Stimulated activated CD4-positive, alpha-beta T cell treated with anti-CD3 and anti-CD28 coated beads, Interleukin-4, amount 100 ng/mL, for 1 hour (primary cell): Measurements from ENCODE around the gene ZNF385D.

Source experiments
- DNase-seq: peaks from one replicate; pipeline ENCODE4 v3.0.0-alpha.2; 2020

ZNF385D gene, protein sequence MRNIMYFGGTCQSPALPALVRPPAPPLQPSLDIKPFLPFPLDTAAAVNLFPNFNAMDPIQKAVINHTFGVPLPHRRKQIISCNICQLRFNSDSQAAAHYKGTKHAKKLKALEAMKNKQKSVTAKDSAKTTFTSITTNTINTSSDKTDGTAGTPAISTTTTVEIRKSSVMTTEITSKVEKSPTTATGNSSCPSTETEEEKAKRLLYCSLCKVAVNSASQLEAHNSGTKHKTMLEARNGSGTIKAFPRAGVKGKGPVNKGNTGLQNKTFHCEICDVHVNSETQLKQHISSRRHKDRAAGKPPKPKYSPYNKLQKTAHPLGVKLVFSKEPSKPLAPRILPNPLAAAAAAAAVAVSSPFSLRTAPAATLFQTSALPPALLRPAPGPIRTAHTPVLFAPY

DNA sequence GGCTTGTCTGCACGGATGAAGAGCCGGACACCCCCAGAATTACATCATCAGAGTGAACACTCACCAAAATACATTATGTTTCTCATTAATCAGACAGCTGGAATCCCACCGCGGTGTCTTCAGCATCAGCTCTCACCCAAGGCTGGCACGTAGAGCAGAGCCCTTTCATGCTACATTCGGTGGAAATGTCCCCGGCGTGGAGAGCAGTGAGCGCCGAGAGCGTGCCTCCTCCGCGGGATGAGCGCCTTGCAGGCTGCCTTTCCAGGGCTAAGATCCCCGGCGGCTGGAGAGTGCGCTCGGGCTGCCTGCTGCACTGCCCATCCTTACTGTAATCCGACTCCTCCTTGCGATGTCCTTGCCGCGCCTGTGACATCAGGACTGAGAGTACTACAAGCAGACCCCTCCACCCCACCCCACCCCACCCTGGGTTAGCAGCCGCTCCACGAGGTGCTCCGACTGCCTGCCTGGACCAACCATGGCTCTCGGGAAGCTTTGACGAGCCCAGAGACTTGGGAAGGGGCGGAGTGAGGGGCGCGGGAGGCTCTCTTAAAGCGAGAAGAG, at the start of gene ZNF385D:
Gene ZNF385D (minus strand): TSS at position 380 of the 561 bp plus-strand sequence. CDS start 294 bp downstream, at position 86.
- no peak for DNase-seq

DNA sequence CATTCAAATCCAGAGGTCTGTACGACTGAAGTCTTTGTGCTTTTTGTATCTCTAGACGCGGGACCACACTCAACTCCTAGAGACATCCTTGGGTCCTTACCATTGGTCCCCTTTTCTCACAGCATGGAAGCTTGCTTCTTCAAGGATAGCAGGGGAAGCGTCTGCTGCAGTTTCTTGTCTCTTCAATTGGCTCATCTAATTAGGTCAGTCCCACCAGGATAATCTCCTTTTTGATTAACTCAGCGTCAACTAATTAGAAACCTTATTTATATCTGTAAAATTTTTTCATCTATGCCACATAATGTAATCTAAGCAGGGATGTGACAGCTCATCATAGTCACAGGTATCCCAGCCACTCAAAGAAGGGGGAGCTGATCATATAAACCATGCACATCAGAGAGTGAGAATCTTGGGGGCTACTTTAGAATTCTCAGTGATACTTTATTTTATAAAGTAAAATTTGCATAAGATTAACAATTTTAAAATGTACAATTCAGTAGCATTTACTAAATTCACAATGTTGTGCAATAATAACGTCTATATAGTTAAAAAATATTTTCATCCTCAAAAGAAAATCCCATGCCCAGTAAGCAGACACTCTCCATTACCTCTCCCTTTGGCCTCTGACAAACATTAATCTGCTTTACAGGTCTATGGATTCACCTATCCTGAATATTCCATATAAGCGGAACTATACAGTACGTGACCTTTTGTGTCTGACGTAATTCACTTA, 47.5 kb upstream of the ZNF385D start:
- DNase-seq: no peak

DNA sequence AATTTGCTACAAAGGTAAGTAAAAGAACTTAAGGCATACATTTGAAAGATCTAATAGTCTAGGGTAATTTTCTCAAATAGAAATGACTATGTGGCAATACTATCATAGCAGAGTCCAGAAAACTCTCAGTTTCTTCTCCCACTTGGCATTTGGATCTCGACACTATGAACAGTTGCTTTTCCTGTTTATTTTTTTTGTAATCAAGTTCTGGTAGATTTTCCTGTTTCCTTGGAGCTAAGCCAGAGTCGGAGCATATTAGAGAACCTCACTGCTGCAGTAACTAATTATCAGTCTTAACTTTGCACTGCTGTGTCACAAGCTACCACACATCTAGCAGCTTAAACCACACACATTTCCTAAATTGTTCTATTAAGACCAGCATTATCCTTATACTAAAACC, 44.9 kb upstream of the ZNF385D start:
- no peak for DNase-seq

DNA sequence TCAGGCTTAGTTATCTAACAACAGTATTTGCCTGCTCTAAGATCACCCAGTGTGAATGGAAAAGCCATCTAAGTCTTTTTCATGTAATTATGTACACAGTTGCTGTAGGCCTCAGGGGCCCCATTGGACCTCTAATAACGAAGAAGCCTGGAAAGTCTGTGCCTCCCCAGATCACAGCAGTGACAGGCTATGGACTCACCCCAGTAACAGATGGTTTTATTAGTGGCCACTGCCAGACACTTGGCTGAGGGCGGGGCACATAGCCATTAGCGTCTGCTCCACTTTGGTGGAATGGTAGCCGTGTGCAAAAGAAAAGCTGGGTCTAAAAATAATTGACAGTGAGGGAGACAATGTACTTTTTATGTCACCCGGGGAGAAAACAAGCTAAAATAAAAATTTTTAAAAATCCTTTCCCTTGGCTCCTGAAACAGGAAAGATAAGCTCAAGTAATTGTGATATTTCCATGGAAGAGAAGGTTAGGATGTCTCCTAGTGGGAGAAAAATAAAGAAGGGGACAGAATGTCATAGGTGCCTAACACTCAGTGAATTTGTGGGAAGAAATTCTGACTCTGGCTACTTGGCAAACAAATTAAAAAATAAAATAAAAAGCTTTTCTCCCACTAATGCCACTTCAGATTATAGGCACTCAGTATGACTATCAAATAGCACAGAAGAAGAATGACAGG, 44.3 kb upstream of the ZNF385D start:
- DNase-seq: no peak

DNA sequence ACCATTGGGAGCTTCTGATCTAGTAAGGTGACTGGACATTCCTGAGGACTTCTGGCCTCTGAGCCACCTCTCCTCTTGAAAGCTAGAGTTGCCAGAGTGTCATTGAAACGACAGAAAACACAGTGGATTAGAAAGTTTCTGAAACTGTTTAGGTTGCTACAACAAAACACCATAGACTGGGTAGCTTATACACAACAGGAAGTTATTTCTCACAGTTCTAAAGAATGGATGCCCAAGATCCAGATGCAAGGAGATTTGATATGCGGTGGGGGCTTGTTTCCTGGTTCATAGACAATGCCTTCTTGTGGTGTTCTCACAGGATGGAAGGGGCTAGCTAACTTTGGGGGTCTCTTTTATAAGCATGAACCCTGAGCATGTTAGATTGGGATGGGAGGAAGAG, 43.3 kb upstream of the ZNF385D start:
- DNase-seq: no peak

DNA sequence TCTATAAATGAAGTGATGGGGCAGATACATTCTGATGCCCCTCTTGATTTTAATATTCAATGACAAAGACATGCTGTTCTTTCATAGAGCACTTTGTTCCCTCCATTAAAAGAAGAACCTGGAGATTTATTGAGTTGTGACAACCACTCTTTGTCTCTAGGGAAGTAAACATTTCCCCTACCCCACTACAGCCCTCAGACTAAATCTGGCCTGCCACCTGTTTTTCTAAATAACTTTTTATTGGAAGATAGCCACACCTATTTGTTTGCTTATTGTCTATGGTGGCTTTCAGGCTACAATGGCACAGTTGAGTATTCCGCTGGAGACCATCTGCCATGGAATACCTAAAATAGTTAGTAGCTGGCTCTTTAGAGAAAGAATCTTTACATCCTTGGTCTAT, 41.2 kb upstream of the ZNF385D start:
- DNase-seq: no peak

DNA sequence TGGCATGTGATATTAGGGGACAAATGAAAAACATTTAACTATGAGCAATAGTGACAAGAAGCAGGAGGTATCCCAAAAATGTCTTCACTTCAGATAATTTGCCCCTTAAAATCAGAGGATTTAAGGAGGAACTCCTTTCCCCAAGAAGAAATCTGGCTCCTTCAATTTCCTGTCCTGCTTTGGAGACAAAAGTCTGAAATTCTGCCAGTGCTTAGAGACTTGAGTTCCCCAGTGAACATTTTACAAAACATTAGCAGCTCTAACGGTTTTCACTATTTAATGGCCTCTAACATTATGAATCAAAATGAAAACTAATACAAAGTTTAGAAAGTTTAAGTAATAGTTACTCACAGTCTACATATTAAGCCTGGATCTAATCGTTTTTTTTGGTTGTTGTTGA, 40.3 kb upstream of the ZNF385D start:
- DNase-seq: no peak

DNA sequence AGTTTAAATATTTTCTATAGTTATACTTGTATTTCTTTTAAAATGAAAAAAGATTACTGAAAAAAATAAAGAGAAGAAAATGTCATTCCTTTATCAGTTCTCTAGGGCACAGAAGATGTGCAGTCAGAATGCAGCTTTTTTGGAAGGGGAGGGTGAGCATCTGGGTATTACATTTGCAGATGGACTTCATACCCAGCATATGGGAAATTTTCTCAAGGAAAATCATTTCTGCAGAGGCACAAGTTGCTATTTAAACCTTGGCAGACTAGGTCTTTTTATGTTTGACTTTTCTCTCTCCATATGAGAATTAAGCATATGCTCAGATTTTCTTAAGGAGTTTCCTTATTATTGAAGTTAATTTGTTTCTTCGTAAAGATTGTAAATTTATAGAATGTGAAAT, 39.5 kb upstream of the ZNF385D start:
- no peak for DNase-seq

DNA sequence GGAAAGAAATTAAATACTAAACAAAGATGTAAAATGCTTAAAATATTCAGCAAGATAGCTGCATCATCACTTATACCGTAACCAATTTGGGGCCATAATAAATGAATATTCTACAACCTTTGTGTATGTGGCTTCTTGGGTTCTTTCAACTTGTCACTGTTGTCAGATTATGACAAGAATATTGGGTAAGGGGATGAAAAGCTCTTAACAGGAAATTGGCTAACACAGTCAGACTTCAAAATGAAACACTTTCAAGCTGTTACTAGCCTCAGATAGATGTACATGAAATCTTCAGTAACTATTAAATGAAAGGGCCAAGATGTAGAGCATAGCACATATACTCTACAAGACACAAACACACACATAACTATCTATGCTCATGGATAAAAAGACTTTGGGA, 38.7 kb upstream of the ZNF385D start:
- no peak for DNase-seq

DNA sequence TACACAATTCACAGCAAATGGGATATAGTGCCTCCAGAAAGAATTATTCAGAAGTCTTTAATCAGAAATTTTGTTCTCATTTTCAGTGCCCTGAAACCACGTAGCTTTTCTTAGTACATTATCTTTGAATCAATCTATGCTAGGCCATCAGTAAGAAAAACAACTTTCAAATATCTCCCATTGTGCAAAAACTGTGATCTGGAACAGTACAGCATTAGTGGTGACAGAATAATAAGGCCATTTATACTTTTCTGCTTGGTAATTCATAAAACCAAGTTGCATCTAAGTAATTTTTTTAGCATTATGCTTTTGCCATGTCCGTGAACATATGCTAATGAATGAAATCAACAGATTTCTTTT, 35.4 kb upstream of the ZNF385D start:
- DNase-seq: no peak

DNA sequence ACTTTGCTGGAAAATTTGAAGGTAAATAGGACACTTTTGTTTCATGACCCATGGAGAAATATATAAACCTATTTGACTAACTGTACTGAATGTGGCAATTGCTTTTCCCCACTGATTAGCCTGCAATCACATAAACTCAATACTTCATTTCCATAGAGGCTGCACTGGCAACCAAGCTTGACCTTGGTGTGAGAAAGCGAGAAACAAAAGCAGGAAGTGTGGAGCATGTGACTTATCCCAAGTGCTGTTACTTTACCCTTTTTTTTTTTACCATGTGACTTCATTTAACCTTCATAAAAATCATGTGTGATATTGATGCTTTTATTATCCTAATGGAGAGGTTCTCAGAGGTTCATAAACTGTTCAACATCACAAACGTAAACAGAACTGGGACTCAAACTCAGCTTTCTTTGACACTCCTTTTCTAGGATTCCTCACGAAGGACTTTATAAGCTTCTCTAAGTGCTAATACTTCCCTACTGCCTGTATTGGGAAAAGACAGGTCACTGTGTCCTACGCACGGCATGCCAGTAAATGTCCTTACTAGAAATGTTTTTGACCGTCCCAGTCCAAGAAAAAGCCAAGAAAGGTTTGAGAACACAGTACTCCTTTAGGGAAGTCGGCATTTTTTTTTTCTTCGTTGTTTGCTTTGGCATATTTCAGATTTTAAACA, 34.9 kb upstream of the ZNF385D start:
- DNase-seq: no peak

DNA sequence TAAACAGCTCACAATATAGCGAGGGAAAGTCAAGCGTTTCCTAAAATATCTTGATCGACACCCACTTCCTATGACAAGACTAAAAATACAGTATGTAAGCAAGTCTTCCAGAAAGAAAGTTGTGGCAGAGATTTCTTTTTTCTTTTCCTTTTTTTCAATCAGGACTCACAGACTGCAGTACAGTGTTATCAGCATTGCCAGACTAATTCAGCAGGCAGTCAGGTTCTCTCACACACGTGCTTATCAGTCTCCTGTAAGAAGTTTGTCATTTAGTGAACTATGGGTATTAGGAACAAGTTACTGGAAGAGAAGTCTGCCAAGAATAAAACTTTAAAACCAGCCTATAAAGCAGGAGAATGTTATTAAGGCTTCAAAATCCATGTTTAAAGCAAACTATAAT, 32.8 kb upstream of the ZNF385D start:
- no peak for DNase-seq

DNA sequence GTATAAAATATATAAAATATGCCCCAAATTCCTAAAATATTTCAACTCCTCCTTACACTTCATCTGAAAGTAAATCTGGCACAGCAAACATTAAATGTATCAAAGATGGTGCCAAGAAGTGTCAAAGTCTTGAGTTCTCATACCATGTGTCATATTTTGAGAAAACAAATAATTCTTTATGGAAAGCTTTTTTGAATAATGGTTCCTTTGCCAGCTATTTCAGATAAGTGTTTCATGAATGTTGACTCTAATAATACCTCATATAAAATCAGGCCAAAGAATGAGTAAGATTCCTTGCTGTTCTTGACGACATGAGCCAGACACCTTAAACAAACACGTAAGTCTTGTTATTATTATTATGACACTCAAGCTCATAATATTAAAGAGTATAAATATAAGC, 30.3 kb upstream of the ZNF385D start:
- no peak for DNase-seq

DNA sequence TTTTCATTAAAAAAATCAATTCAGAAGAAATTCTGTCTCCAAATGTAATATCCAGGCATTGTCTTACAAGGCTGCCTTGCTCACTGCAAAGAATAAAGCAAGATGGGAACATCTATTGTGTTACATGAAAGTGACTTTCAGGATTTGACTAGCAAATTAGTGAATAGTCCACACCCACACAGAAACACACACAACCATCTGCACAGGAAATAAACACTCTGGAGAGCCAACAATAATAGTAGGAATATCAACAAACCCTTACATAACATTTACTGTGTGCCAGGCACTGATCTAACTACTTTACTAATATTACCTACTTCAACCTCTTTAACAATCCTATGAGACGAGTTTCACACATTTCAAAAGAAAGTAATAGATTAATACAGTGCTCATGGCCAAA, 28.9 kb upstream of the ZNF385D start:
- DNase-seq: no peak

DNA sequence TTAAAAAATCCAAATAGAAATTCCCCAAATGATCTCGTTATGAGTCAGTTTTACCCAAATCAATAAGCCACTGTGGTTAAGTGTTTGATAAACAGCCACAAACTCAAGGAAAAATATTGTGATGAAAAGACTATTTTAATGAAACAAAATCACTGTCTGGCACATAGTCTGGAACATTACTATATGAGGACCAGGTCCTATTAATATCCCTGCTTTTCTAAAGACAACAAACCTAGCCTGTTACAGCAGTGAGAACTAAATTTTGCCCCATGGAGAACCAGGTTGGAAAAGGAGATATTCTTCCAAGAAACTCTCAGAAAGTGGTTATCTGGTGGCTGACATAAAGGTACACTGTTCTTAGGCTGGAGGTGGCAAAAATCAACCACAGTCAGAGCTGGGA, 27.7 kb upstream of the ZNF385D start:
- no peak for DNase-seq

DNA sequence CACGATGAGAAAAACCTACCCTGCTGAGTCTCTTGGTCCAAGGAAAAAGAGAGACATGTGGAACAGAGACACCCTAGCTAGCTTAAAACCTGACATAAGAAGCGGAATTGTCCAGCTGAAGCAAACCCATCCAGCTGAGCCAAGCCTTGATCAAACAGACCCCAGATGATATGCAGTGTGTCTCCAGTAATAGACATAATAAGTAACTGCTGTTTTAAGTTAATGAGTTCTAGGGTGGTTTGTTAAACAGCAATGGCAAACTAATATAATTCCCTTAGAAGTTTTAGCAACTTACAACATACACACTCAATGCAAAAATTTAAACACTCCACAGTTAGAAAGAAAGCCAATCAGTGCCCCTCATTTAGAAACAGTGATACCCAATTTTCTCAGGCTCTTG, 26.8 kb upstream of the ZNF385D start:
- no peak for DNase-seq

DNA sequence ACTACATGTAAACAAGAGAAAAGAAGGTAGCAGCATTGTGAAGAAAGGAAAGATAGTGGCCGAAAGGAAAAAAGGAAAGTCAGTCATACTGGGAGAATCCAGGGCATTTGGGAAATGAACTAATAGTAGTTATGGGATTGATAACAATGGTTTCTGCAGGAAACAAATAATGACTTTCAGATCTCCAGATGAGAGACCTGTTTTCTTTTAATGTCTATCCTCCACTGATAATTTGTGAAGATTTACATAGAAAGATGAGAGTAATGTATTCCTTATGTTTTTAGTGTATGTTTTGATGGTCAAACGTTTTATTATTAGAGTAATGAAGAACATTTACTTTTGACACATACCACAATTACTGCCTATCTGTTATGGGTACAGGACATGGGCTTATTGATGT, 15.0 kb upstream of the ZNF385D start:
- DNase-seq: no peak

DNA sequence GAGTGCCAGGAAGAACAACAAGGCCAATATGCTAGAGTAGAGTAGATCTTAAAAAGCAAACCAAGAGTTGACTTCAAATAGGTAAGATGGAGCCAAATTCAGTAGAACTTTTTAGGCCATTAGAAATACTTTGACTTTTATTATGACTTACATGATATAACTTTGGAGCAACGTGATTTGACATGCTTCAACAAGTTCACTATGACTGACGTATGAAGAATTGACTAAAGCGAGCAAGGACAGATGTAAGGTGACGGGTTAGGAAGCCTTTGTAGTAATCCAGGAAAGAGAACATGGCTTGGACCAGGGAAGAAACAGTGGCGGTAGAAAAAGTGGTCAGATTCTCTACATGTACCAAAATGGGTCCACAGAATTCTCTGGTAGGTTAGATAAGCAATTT, 4.9 kb upstream of the ZNF385D start:
- DNase-seq: no peak

DNA sequence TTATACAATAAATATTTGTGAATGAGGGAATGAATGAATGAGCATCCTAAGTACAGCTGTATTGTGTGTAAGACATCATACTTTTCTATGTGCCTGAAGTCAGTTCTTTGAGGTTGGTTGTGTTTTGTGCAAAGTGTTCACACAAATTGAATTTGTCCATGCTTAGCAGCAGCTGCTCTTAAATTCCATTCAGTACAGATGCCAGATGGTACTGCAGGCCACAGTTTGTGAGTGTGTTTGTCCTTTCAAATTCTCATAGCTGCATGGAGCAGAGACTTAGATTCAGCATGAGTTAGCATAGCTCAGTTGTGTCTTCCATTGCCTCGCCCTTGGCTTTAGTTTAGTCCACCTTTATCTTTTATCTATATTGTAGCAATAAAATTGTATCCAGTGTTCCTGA, 3.8 kb upstream of the ZNF385D start:
- no peak for DNase-seq

DNA sequence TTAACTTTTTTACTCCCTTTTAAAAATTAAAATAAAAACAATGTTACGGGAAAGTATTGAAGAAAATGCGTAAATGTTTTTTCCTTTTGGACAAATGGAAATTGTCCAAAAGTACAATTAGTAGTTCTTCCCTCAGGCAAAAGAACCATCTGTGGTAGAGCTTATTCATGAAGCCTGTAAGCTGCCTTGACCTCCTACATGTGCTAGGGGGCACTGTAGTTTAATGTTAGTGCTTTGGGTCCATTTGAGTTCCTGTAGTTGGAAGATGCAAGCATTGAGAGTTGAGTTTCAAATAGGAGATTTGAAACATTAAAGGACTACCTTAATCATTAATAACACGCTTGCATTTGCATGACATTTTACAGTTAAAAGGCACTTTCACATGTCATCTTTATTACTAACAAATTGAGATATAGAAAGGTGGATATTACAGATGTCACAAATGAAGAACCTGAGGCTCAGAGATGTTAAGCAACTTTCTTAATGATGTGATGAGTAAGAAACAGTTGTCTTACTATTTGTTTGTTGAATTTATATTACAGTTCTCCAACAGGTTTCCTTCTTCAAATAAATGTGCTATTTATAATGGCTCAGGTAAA, 1.8 kb upstream of the ZNF385D start:
- DNase-seq: no peak

DNA sequence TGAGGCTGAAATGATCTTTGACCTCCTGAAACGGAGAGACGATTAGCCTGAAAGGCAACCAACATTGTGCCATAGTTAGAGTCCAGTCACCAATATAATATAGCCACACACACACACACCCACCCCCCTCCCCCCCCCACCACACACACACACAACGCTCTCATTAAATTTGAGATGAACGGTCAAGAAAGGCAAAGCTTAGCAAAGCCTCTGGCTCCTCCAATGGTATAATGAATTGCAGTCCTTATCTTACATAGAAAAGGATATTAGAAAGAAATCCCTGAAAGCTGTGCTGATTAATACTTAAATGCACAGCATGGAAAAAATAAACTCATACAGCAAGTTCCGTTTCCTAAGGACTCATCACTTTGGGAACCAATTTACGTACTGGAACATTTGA, 876 bp upstream of the ZNF385D start:
- DNase-seq: no peak

DNA sequence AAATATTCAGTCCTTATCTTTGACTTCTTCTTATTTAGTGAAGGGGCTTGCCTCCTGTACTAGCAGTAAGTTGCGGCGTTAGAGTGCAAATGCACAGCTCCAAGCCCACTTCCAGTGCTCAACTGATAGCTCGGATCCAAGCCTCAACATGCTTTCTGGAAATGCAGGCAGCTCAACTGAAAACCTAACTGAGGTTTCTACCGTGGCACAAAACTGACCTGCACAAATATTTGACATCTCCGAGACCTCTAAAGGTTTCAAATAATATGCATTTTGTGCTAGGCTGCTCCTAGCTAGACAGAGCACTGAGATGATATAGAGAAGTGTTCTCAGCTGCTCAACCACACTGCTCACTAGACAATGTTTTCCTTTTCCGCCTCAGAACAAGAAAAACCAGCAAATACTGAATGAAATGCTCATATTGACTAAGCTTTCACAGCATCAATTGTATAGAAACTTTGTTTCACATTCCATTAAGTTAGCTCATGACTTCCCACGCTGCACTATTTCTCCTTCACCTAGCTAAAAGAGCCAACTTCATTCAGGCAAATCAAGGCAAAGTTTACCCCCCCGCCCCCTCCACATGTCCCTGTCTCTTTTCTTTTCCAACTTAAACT, 822 bp downstream of the ZNF385D start:
- DNase-seq: no peak
